AG09319 (cell line): Measurements from ENCODE around the gene TAX1BP3.

Source experiments
- DNase-seq: peaks from one replicate; pipeline ENCODE4 v3.0.0-alpha.2; 2010; ENCODE audit warnings: low read depth; ENCODE audit errors: extremely low read depth
- TF ChIP-seq, protein P1 (sequence below): IDR thresholded peaks from 2 replicates; pipeline ENCODE4 v1.5.1; 2011; ENCODE audit warnings: low read depth, mild to moderate bottlenecking, inconsistent platforms, low read length, moderate library complexity

The TAX1BP3 gene

GRCh38 chr17:3675886-3676285 is 7.5 kb upstream of the TAX1BP3 start:
- TF ChIP-seq, protein P1, sequence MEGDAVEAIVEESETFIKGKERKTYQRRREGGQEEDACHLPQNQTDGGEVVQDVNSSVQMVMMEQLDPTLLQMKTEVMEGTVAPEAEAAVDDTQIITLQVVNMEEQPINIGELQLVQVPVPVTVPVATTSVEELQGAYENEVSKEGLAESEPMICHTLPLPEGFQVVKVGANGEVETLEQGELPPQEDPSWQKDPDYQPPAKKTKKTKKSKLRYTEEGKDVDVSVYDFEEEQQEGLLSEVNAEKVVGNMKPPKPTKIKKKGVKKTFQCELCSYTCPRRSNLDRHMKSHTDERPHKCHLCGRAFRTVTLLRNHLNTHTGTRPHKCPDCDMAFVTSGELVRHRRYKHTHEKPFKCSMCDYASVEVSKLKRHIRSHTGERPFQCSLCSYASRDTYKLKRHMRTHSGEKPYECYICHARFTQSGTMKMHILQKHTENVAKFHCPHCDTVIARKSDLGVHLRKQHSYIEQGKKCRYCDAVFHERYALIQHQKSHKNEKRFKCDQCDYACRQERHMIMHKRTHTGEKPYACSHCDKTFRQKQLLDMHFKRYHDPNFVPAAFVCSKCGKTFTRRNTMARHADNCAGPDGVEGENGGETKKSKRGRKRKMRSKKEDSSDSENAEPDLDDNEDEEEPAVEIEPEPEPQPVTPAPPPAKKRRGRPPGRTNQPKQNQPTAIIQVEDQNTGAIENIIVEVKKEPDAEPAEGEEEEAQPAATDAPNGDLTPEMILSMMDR, result no peak
- DNase-seq, result no peak

DNA sequence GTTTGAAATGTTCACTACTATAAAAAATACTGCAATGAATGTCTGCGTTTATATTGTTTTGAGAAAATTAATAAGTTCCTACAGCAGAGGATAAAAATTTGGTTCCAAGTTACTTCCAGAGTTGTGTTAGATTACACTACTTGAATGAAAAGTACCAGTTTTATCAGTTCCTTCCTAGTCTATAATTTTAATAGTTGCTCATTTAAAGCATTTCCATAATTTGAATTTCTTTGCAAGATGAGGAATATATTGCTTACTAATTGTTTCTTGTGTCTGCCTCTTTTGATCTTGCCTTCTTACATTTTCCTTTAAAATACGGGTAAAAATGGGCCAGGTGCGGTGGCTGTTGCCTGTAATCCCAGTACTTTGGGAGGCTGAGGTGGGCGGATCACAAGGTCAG is 4.2 kb upstream of the TAX1BP3 start:
- TF ChIP-seq, protein P1, result no peak
- DNase-seq, result no peak

DNA sequence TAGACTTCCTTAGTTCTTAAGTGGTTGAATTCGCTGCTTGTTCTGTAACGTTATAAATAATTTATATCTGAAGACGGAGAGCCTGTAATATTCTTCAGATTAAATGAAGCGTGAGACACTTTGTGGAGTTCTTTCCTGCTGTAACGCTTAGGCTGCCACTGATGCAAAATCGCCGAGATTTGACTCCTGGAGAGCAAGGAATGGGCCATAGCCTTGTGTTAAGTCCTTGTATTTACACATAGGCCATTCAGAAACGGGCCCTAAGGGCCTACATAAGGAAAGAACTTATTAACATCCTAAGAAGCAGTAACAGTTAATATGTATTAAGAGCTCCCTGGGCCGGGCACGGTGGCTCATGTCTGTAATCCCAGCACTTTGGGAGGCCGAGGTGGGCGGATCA is 1.2 kb upstream of the TAX1BP3 start:
- DNase-seq, result no peak
- TF ChIP-seq, protein P1, result no peak

- DNase-seq, result no peak
- TF ChIP-seq, protein P1, result no peak
These were observed 638 bp upstream of the TAX1BP3 start for GRCh38 chr17:3669085-3669347.

DNA sequence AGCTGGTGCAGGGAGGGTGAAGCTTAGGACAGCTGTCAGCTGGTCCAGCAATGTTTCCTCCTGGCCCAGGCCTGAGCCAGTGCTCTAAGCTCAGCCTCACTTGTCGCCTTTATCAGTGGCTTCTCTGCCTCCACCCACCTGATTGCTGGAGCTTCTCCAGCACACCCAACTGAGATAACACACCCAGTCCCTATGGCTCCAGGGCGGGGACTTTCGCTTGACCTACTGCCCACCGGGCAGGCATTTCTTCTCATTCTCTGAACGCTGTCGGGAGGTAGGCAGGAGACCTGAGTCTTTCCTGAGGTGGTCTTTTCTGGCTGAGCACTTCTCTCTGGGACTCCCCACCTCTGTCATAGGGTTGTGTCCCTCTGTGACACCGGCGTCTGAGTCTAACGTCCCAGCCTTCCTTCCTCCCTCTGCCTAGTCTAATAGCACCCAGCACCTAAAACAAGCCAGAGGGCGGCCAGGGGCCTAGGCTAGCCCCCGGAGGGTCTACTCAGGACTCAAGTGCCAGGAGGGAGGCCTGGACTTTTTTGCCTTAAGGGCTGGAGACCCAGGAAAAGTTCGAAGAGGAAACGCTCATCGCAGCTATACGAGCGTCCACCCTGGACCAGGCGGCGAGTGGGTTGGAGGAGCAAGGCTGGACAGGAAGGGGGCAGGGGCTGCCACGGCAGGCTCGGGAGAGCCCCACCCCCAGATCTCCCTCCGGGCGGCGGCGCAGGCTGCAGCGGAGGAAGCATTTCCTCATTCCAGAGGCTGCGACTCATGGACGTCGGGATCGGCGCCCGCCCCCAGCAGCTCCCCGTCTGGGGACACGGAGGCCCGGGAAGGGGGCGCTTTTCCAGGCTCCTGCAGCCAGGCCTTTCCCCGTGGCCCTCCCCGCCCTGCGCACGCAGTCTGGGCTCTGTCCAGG is 756 bp downstream of the TAX1BP3 start:
- peak; percentile 79 for DNase-seq
- TF ChIP-seq, protein P1, result no peak

GRCh38 chr17:3666516-3666915 is 1.9 kb downstream of the TAX1BP3 start:
- TF ChIP-seq, protein P1, result no peak
- DNase-seq, result no peak

DNA sequence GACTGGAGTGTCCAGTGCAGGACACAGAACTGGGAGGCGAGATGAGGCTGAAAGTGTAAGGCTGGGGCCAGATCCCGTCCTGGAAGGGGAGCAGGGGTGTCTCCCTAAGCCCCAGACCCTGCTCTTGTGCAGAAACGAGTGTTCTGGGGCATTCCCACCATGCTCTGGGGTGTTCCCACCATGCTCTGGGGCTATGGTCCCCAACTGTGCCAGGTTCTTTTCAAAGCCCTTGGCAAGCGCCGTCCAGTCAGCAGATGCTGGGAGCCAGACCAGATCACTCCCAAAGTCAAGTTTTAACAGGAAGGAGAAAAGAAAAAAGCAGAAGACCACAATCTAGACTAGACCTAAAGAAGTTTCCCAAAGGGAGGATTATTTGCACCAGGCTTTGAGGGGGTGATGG is 2.5 kb downstream of the TAX1BP3 start:
- no peak for DNase-seq
- TF ChIP-seq, protein P1, result no peak
